Measurements from ENCODE around the gene METTL1. TPM values are rescaled to one million over a fixed set of nuclear protein-coding genes. Genes with fewer than 3 reads are reported as not detected.

METTL1 gene
- total and polyA plus RNA-seq, 8 donors, result 4.4 to 37.9 (median 15.4) TPM

- TF ChIP-seq POLR2AphosphoS5 (IDR thresholded peaks at IDR 0.05) (no peak), CTCF (IDR thresholded peaks at IDR 0.05) (no peak), EP300 (IDR thresholded peaks at IDR 0.05) (no peak), POLR2A (IDR thresholded peaks at IDR 0.05) (no peak)
- H3K27ac ChIP-seq, result no peak overlapping the region
- H3K36me3 ChIP-seq, result peaks cover 57 to 73% (median 73%) of the 10 kb centered on the region in 4 donors
- 89 to 96% (median 93%) methylated on average over 17 to 20 of the region's 20 CpGs for WGBS, 5 donors
- intact Hi-C loops (cut with DNase I; ENCODE audit: low total_unique reads), result no loop called here
- H3K27me3 ChIP-seq, result peaks cover 0 to 11% (median 0%) of the 10 kb centered on the region in 3 donors
- no peak for DNase-seq
- no peaks in the 10 kb centered on the region for H3K4me1 ChIP-seq
- H3K9me3 ChIP-seq, result no peaks in the 10 kb centered on the region
- no peak overlapping the region for H3K4me3 ChIP-seq
These were observed 51.9 kb downstream of the METTL1 start for GRCh38 chr12:57719777-57720605.

GRCh38 chr12:57718641-57719528 is 53.0 kb downstream of the METTL1 start:
- no peaks in the 10 kb centered on the region for H3K27me3 ChIP-seq
- intact Hi-C loops (cut with DNase I; ENCODE audit: low total_unique reads), result no loop called here
- WGBS, 5 donors, result 96 to 99% (median 96%) methylated on average over 15 of the region's 15 CpGs
- H3K27ac ChIP-seq, result no peak overlapping the region
- DNase-seq, result no peak
- H3K4me3 ChIP-seq, result no peak overlapping the region
- no peaks in the 10 kb centered on the region for H3K4me1 ChIP-seq
- peaks cover 61 to 84% (median 84%) of the 10 kb centered on the region in 4 donors for H3K36me3 ChIP-seq
- H3K9me3 ChIP-seq, result no peaks in the 10 kb centered on the region
- no peak for TF ChIP-seq POLR2A (IDR thresholded peaks at IDR 0.05)
- no peak for TF ChIP-seq EP300 (IDR thresholded peaks at IDR 0.05)
- no peak for TF ChIP-seq CTCF (IDR thresholded peaks at IDR 0.05)
- no peak for TF ChIP-seq POLR2AphosphoS5 (IDR thresholded peaks at IDR 0.05)

Small RNA genes lying within 50 kb of the gene (small RNA-seq; reads per million reads assigned to genes)
- 0 reads per million in 4 donors for gene RNU6-1083P

Other genes with a start within 250 kb of the METTL1 start
- 100 to 1,000 TPM in 1 of 5 donors, 10 to 100 TPM in 3, 1 to 10 TPM in 1; 4.8 to 129 (median 32.2) TPM for gene MBD6, start 249.3 kb downstream of the METTL1 start, total RNA-seq
- gene MBD6, start 249.3 kb downstream of the METTL1 start, polyA plus RNA-seq, result 10 to 100 TPM; 23.2 to 30.9 (median 28.7) TPM
- gene DCTN2, start 224.9 kb downstream of the METTL1 start, total RNA-seq, result 100 to 1,000 TPM in 3 of 5 donors, 10 to 100 TPM in 2; 28.6 to 177 (median 102) TPM
- 100 to 1,000 TPM in 2 of 3 donors, 10 to 100 TPM in 1; 90.0 to 168 (median 110) TPM for gene DCTN2, start 224.9 kb downstream of the METTL1 start, polyA plus RNA-seq
- gene KIF5A, start 222.1 kb downstream of the METTL1 start, total RNA-seq, result 1 to 10 TPM in 4 of 5 donors, not detected in 1; 1.3 to 2.3 (median 1.6) TPM
- gene KIF5A, start 222.1 kb downstream of the METTL1 start, polyA plus RNA-seq, result under 1 TPM; 0.19 to 0.40 (median 0.31) TPM
- 100 to 1,000 TPM in 1 of 5 donors, 10 to 100 TPM in 4; 15.9 to 116 (median 46.1) TPM for gene PIP4K2C, start 180.9 kb downstream of the METTL1 start, total RNA-seq
- 10 to 100 TPM; 14.1 to 39.7 (median 20.1) TPM for gene PIP4K2C, start 180.9 kb downstream of the METTL1 start, polyA plus RNA-seq
- gene DTX3, start 167.3 kb downstream of the METTL1 start, total RNA-seq, result 10 to 100 TPM in 3 of 5 donors, 1 to 10 TPM in 2; 5.2 to 49.6 (median 14.3) TPM
- 10 to 100 TPM; 14.6 to 26.9 (median 17.1) TPM for gene DTX3, start 167.3 kb downstream of the METTL1 start, polyA plus RNA-seq
- gene ARHGEF25, start 160.7 kb downstream of the METTL1 start, total RNA-seq, result 100 to 1,000 TPM in 1 of 5 donors, 10 to 100 TPM in 4; 18.7 to 220 (median 31.8) TPM
- 10 to 100 TPM; 22.5 to 48.4 (median 24.8) TPM for gene ARHGEF25, start 160.7 kb downstream of the METTL1 start, polyA plus RNA-seq
- gene B4GALNT1, start 138.9 kb downstream of the METTL1 start, total RNA-seq, result 1 to 10 TPM in 1 of 5 donors, not detected in 4; 1.1 TPM
- gene B4GALNT1, start 138.9 kb downstream of the METTL1 start, polyA plus RNA-seq, result under 1 TPM; 0.31 to 0.75 (median 0.60) TPM
- gene OS9, start 78.0 kb downstream of the METTL1 start, total RNA-seq, result 100 to 1,000 TPM; 135 to 408 (median 192) TPM
- gene OS9, start 78.0 kb downstream of the METTL1 start, polyA plus RNA-seq, result 100 to 1,000 TPM in 2 of 3 donors, 10 to 100 TPM in 1; 85.8 to 171 (median 137) TPM
- 1 to 10 TPM in 2 of 5 donors, under 1 TPM in 2, not detected in 1; under 0.01 to 5.7 (median 1.5) TPM for gene AGAP2, start 33.4 kb downstream of the METTL1 start, total RNA-seq
- under 1 TPM; 0.53 to 0.68 (median 0.61) TPM for gene AGAP2, start 33.4 kb downstream of the METTL1 start, polyA plus RNA-seq
- gene TSPAN31, start 27.1 kb downstream of the METTL1 start, total RNA-seq, result 10 to 100 TPM; 10.1 to 46.8 (median 20.4) TPM
- 10 to 100 TPM; 14.7 to 27.5 (median 18.4) TPM for gene TSPAN31, start 27.1 kb downstream of the METTL1 start, polyA plus RNA-seq
- 100 to 1,000 TPM in 2 of 5 donors, 10 to 100 TPM in 3; 26.3 to 113 (median 39.1) TPM for gene CDK4, start 19.8 kb downstream of the METTL1 start, total RNA-seq
- 10 to 100 TPM; 43.7 to 70.7 (median 57.3) TPM for gene CDK4, start 19.8 kb downstream of the METTL1 start, polyA plus RNA-seq
- 10 to 100 TPM in 1 of 5 donors, 1 to 10 TPM in 4; 1.0 to 14.7 (median 8.7) TPM for gene MARCHF9, start 17.0 kb downstream of the METTL1 start, total RNA-seq
- gene MARCHF9, start 17.0 kb downstream of the METTL1 start, polyA plus RNA-seq, result 10 to 100 TPM in 2 of 3 donors, 1 to 10 TPM in 1; 7.0 to 16.0 (median 14.7) TPM
- 1 to 10 TPM in 4 of 5 donors, not detected in 1; 1.0 to 3.1 (median 1.8) TPM for gene CYP27B1, start 5.0 kb downstream of the METTL1 start, total RNA-seq
- 1 to 10 TPM in 1 of 3 donors, under 1 TPM in 2; 0.56 to 1.4 (median 0.73) TPM for gene CYP27B1, start 5.0 kb downstream of the METTL1 start, polyA plus RNA-seq
- 10 to 100 TPM in 4 of 5 donors, 1 to 10 TPM in 1; 4.0 to 61.4 (median 16.4) TPM for gene EEF1AKMT3, start 509 bp upstream of the METTL1 start, total RNA-seq
- 1 to 10 TPM; 3.3 to 5.2 (median 3.5) TPM for gene EEF1AKMT3, start 509 bp upstream of the METTL1 start, polyA plus RNA-seq
- gene TSFM, start 10.7 kb upstream of the METTL1 start, total RNA-seq, result 10 to 100 TPM in 2 of 5 donors, 1 to 10 TPM in 3; 2.3 to 13.8 (median 8.0) TPM
- gene TSFM, start 10.7 kb upstream of the METTL1 start, polyA plus RNA-seq, result 10 to 100 TPM; 32.0 to 39.3 (median 37.0) TPM
- gene AVIL, start 46.6 kb upstream of the METTL1 start, total RNA-seq, result 1 to 10 TPM in 4 of 5 donors, under 1 TPM in 1; 0.45 to 5.8 (median 4.1) TPM
- 1 to 10 TPM; 1.5 to 5.9 (median 2.3) TPM for gene AVIL, start 46.6 kb upstream of the METTL1 start, polyA plus RNA-seq
- gene CTDSP2, start 74.6 kb upstream of the METTL1 start, total RNA-seq, result 100 to 1,000 TPM in 2 of 5 donors, 10 to 100 TPM in 3; 64.6 to 152 (median 82.4) TPM
- gene CTDSP2, start 74.6 kb upstream of the METTL1 start, polyA plus RNA-seq, result 10 to 100 TPM; 28.4 to 67.4 (median 65.4) TPM
- gene ATP23, start 169.5 kb upstream of the METTL1 start, total RNA-seq, result 10 to 100 TPM in 1 of 5 donors, 1 to 10 TPM in 4; 4.1 to 18.0 (median 6.1) TPM
- 10 to 100 TPM in 2 of 3 donors, 1 to 10 TPM in 1; 6.9 to 11.1 (median 10.2) TPM for gene ATP23, start 169.5 kb upstream of the METTL1 start, polyA plus RNA-seq